Measurements from ENCODE around the gene BRD2. TPM values are rescaled to one million over a fixed set of nuclear protein-coding genes. Genes with fewer than 3 reads are reported as not detected.

The BRD2 gene
- total RNA-seq, 1 donor = 145 TPM

- no peak overlapping the region for H3K4me3 ChIP-seq (ENCODE audit: low read depth, low read length)
- TF ChIP-seq CTCF (IDR thresholded peaks at IDR 0.05; ENCODE audit: insufficient read depth, low read length) = no peak
- peak; percentile 2 for DNase-seq (ENCODE audit: low read depth)
Measured at GRCh38 chr6:33029328-33030184, 61.2 kb downstream of the BRD2 start.

GRCh38 chr6:33030245-33030644, 61.9 kb downstream of the BRD2 start:
- DNase-seq (ENCODE audit: low read depth) = no peak
- no peak for TF ChIP-seq CTCF (IDR thresholded peaks at IDR 0.05; ENCODE audit: insufficient read depth, low read length)
- no peak overlapping the region for H3K4me3 ChIP-seq (ENCODE audit: low read depth, low read length)

Other genes starting within 250 kb of the BRD2 start
- gene HLA-DQA2, start 227.2 kb upstream of the BRD2 start, total RNA-seq (ENCODE audit: low replicate concordance) = not detected in 2 replicates
- not detected in 2 replicates for gene HLA-DQB2, start 205.1 kb upstream of the BRD2 start, total RNA-seq (ENCODE audit: low replicate concordance)
- gene HLA-DOB, start 151.6 kb upstream of the BRD2 start, total RNA-seq (ENCODE audit: low replicate concordance) = 2.6 TPM in 1 of 2 replicates, not detected in the other
- 12.4 and 17.0 TPM in 2 replicates for gene TAP2, start 129.9 kb upstream of the BRD2 start, total RNA-seq (ENCODE audit: low replicate concordance)
- gene PSMB8, start 124.5 kb upstream of the BRD2 start, total RNA-seq (ENCODE audit: low replicate concordance) = 36.2 and 38.0 TPM in 2 replicates
- 11.9 and 25.2 TPM in 2 replicates for gene TAP1, start 114.9 kb upstream of the BRD2 start, total RNA-seq (ENCODE audit: low replicate concordance)
- 10.8 and 11.5 TPM in 2 replicates for gene PSMB9, start 114.4 kb upstream of the BRD2 start, total RNA-seq (ENCODE audit: low replicate concordance)
- gene HLA-DMB, start 27.6 kb upstream of the BRD2 start, total RNA-seq (ENCODE audit: low replicate concordance) = 0.09 TPM in 1 of 2 replicates, not detected in the other
- 1.6 and 2.1 TPM in 2 replicates for gene HLA-DMA, start 15.5 kb upstream of the BRD2 start, total RNA-seq (ENCODE audit: low replicate concordance)
- not detected in 2 replicates for gene HLA-DOA, start 41.0 kb downstream of the BRD2 start, total RNA-seq (ENCODE audit: low replicate concordance)
- 0.18 and 1.8 TPM in 2 replicates for gene HLA-DPA1, start 105.1 kb downstream of the BRD2 start, total RNA-seq (ENCODE audit: low replicate concordance)
- 0.27 and 3.8 TPM in 2 replicates for gene HLA-DPB1, start 107.4 kb downstream of the BRD2 start, total RNA-seq (ENCODE audit: low replicate concordance)
- 0.09 and 0.74 TPM in 2 replicates for gene COL11A2, start 223.9 kb downstream of the BRD2 start, total RNA-seq (ENCODE audit: low replicate concordance)
- gene RXRB, start 232.1 kb downstream of the BRD2 start, total RNA-seq (ENCODE audit: low replicate concordance) = 11.1 and 22.6 TPM in 2 replicates
- 71.3 and 121 TPM in 2 replicates for gene SLC39A7, start 232.3 kb downstream of the BRD2 start, total RNA-seq (ENCODE audit: low replicate concordance)
- 2.6 and 4.2 TPM in 2 replicates for gene HSD17B8, start 236.1 kb downstream of the BRD2 start, total RNA-seq (ENCODE audit: low replicate concordance)
- 28.9 and 46.9 TPM in 2 replicates for gene RING1, start 239.9 kb downstream of the BRD2 start, total RNA-seq (ENCODE audit: low replicate concordance)

All from fibroblast of the aortic adventitia (primary cell).